Epidermal melanocyte (primary cell): ENCODE measurements around the gene PBOV1.

ENCODE experiments used
- DNase-seq: peaks from one replicate; pipeline ENCODE4 v3.0.0; 2011; ENCODE audit warnings: low spot score; ENCODE audit not compliant: insufficient read length

PBOV1 gene

DNA sequence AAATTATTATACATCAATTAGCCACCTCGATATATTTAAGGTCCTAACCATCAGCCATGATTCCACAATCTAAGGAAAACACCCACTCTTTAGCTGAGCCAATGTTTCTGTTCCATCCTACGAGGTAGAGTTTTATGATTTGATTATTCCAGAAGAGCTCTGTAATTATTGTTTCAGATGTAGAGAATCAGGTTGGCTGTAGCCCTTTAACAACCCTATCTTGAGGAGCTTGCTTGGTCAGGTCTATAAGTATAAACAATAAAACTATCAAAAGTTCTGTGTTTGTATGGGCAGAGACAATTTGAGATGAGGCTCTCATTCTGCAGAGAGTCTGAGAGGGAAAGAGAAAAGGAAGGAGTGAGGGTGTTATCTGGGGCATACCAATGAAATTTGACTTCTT is at the start of gene PBOV1:
TSS of gene PBOV1 (minus strand) at position 43 of the 400 bp plus-strand sequence. CDS start 96 bp downstream, outside the sequence.
- no peak for DNase-seq

DNA sequence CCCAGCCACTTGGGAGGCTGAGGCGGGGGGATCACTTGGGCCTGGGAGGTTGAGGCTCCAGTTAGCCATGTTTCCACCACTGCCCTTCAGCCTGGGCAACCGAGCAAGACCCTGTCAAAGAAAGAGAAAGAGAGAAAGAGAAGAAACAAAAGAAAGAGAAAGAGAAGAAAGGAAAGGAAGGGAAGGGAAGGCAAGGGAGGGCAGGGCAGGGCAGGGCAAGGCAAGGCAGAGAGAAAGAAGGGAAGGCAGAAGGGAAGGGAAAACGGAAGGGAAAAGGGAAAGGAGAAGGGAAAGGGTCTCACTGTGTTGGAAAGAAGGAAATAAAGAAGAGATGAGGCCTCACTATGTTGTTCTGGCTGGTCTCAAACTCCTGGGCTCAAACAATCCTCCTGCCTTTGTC is 47.8 kb upstream of the PBOV1 start:
- no peak for DNase-seq

DNA sequence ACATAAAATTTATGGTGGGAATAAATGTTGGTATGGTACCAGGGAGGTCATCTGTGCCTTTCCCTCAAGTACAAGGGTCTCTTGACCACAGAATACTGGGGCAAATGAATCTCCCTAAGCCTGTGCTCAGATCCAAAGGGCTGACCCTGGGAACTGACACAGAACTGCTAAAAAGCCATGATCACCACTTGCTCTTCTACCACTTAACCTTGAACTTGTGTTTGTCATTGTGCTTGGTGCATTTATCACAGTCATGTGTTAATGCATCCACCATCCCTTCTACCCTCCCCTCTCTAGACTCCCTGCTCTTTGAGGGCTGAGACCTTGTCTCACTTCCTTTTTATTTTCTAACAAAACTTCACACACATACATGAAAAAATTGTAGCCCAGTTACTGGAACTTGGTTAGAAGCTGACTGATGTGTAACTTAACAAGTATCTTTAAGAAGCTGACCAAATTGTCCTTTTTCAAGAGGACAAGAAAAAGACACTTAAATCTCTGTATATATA is 46.1 kb upstream of the PBOV1 start:
- DNase-seq: no peak

DNA sequence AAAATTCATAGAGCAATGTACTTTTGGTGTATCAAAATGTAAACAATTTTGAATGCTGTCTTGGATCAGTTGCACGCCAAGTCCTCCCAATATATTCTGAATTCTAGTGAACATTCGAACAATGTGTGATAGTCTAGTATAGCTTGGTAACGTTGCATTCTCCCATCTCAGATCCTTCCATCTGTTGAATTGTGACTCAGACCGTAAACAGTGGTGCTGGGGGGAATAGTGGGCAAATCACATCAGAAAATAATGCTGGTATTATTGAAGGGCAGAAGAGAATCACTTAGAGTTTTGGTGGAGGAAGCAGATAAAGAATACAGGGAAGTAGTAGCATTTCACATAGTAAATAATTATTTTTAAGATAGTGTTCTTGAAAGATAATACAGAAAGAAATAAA is 45.7 kb upstream of the PBOV1 start:
- DNase-seq: no peak

DNA sequence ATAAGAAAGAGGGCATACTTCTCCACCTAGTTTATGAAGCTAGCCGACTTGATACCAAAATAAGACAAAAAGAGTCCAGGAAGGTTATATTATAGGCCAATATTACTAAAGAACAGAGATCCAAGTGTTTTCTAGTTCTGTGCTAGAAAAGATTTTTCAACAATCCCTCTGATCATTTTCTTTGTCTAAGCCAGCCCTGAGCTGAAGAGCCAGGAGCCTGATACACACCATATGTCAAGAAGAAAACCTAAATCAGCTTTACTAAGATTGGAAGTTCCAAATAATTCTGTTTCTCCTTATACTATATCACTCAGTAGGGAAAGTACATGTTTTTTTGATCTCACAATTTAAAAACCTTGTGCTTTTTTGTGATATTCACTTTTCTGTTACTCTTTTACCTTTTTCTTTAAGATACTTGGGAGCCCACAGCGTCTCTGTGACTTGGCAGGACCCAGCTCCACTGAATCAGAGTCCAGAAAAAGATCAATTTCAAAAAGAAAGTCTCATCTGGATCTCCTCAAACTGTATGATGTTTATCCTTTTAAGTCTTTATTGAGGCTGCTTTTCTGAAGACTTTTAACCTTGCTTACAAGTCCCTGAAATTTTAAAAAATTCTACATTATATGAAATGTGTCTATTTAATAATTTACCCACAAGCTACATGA is 43.0 kb upstream of the PBOV1 start:
- DNase-seq: no peak

DNA sequence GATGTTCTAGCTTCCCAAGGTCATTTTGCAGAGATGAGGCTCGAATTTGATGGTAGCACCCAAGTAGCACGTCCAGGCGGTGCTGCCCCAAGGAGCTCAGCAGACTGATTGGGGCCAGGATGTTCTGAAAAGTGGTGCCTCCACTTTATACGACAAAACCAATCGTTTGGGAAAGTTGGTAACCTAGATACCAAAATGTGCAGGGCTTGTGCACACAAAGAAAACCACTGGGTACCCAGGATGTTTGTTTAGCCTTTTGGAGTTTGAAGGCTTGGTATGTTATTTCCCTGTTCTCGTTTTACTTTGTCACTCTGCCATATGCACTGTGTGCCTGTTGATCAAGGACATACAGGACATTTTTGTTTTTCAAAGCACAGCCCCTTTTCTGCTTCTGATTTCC is 40.7 kb upstream of the PBOV1 start:
- no peak for DNase-seq

DNA sequence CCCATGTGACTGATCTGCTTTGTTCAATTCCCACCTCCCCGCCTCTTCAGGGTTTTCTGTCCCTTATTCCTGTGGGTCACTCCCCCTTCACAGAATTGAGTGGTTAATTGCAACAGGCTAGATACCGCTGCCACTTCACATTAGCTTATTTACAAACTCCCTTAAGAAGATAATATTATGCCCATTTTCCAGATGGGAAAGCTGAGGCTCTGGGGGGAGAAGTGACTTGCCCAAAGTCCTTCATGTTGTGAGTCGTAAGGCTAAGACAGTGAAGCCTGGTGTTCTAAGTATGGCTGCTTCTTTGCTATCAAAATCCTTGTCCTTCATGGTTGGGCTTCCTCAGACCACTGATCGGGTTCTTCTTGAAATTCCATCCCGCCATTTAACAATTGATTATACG is 39.9 kb upstream of the PBOV1 start:
- no peak for DNase-seq

DNA sequence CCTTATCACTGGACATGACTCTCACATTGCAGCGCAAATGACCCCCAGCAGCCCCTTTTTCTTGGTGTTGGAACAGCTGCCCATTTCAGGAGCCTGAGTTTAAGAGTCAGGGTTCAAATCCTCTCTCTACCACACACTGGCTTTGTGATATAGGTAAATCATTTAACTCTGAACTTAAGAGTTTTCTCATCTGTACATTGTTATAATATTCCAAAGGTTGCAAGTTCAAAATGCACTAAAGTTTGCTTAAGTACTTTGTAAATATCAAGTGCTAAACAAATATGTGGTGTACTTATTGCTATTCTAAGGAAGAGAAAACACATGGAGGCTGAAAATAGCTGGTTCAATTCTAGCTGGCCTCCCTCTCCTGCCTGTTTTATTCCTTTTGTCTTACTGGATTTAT is 39.3 kb upstream of the PBOV1 start:
- DNase-seq: no peak

DNA sequence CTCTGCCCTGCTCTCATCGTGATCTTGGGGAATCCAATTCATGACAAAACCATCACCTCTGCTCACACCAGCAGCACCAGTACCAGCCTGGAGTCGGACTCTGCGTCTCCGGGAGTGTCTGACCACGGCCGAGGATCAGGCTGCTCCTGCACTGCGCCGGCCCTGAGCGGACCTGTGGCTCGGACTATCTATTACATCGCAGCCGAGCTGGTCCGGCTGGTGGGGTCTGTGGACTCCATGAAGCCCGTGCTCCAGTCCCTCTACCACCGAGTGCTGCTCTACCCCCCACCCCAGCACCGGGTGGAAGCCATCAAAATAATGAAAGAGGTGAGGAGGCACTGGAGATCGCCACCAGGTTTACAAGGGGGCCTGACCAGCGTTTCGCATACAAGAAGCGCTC is 37.2 kb upstream of the PBOV1 start:
- no peak for DNase-seq

DNA sequence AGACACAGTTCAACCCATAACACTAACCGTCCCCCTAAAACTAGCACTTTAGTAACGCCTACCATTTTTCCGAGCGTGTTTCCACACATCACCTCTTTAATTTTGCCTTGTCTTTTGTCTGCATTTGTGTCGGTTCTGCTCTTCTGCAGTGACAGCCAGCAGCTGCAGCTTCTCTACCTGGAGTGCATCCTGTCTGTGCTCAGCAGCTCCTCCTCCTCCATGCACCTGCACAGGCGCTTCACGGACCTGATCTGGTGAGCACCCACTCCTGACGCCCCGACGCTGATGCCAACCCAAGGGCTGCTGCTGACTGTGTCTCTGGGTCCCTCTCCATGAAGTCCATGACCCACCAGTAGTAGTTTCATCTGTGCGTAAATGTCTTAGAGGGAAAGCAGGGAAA is 35.4 kb upstream of the PBOV1 start:
- DNase-seq: no peak

DNA sequence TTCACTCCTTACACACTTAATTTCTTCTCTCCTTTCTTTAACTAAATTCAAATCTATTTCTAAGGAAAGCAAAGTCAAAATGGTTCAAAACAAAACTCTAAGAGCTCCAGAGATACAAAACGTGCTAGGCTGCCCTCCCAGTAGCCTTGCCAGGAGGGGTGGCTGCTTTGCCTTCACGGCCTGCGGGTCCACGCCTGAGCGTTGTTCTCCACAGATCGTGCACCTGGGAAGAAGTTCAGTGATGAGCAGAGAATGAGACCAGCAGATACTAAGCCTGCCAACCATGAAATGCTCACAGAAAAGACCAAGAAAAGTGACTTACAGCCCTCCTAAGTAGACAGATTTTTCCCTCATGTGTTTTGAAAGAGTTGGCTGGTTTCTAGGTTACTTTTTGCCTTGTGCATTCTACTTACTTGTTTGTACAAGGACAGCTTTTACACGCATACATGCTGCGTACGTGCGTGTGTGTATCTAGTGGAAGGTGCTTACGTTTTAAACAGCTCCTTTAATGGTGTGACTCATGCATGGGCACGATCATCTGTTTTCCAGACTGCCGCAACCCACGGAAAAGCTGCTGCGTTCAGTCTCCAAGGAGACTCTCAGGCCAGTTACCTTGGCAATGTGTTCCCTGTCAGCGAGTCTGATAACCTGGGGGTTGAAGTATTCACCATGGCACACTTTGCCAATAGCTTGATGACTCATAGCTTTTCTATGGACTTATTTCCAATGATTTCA is 32.4 kb upstream of the PBOV1 start:
- no peak for DNase-seq

DNA sequence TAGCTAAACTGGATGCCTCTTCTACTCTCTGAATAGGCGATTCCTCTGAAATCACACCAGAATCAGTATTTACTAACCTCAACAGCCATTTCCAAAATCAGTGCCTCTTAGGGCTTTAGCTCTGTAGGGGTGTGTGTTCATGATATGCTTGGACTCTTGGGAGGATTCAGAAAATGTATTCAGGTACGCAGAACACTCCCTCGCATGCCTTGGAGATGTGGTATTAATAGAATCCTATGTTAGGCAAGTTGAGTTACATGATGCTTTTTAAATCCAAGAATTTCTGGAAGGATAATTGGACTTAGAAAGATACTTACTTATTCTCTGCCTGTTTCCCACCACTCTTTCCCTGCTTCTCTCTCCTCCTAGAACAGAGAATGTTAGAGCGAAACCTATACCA is 31.8 kb upstream of the PBOV1 start:
- no peak for DNase-seq

DNA sequence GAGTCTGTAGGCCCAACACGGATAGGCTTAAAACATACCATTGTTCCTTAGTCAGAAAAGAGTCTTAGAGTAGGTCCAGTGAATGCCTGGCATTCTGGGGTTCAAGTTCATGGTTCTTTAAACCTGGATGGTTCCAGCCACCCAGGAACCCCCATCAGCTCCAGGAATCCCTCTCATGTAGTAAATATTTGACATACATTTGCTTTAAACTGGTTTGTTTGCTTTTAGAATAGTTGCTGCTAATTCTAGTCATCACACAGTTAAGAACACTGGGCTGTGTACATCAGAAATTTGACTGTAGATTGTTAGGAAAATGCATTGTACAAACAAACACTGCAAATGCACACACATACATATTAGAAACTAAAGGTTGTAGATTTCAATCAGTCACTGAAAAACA is 30.6 kb upstream of the PBOV1 start:
- DNase-seq: no peak

DNA sequence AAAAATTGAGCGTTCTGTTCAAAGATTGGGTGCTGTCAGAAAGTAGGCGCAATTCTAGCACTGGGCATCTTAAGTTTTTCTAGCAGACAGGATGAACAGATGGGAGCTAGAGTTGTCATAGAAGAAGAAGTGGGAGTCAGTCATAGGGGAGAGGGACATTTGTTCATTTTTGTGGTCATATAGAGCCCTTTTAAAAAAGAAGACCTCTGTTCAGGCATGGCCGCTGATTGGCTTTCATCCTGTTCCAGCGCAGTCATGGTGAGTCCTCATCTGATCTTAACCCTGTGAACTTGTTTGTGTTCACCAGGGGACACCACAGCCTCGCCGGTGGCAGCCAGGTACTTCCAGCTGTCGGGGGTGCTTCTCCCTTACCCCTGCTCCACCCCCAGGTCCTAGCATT is 29.7 kb upstream of the PBOV1 start:
- DNase-seq: no peak

DNA sequence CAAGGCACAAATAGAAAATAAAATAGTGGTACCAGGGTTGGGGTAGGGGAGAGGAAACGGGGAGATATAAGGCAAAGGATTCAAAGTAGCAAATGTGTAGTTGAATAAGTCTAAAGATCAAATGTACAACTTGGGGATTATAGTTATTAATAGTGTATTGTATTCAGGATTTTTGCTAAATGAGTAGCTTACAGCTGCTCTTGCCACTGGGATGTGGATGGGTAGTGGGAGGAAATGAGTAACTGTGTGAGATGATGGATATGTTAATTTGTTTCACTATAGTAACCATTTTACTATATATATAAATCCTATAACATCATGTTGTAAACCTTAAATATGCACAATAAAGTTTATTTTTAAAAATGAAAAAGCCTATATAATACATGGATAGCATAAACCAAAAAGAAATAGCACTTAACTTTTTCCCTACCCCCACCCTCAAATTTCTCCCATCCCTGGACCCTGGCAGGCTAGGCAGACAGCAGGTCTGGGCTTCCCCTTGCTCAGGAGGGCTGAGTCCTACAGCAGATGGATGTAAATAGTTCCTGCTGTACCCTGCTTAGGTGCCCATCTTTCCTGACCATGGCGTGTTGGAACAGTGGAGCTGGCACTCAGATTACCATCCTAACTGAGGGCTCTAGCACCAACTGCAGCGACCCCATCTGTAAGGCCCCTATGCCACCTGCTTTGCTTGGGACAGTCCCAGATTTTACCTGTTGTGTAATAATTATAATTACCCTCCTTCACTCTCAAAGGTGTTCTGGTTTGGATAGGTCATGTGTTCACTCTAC is 28.6 kb upstream of the PBOV1 start:
- DNase-seq: no peak

DNA sequence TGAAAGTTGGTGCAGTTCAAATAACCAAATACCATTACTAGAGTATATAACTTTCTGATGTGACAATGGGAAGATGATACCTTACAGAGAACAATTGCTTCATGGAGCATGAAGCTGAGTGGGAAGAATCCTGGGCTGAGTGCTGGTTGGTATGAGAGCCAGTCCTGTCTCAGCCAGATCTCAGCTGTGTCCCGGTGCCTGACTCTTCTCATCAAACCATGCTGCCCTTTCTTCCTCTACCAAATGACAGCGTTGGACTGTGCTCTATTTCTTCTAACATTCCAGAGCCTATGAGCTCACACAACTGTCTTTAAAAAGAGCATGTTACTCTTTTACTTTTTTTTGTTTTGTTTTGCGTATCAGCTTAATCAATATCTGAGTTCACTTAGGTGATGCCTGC is 27.5 kb upstream of the PBOV1 start:
- DNase-seq: no peak

DNA sequence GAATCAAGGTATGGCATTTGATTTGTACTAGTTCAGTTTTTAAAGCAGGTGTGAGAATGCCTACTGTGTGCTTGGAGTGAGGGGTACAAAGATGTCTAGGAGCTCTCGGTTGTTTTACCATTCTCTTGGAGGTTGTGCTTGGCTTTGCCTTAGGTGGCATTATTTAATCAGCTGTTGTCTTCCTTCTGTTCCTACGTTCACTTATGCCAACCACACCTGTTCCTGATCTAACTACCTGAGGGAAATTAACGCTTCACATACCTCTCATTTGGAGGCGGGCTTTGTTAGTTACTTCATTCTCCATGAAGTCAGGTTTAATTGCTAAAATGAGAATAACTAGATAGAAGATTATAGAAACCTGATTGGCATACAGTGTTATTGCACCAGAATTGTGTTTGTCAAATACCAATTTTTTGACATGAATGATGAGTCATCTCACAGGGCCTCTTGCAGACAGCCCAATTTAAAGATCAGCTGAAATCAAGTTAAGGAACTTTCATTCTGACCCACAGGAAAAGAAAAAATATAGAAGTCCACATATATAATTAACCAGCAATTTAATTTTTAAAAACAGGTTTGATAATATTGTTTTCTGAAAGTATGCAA is 24.8 kb upstream of the PBOV1 start:
- no peak for DNase-seq

DNA sequence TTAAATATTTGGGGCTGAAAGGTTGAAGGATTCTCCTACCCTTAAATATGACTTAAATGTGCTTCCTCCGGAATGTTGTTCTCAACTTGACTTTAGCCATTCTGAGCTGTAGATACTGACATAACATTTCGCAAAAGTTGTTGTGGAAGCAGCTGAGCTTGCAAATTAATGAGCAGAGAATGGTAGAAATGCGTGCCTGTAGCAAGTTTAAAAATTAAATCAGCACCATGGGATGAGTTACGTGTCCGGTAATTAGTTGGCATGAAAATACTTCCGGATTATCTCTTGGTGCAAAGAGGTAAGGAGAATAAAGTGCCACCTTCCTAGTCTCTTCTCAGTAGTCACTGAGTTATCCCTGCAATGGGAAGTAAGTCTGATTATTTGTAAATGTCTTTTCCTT is 23.6 kb upstream of the PBOV1 start:
- no peak for DNase-seq

DNA sequence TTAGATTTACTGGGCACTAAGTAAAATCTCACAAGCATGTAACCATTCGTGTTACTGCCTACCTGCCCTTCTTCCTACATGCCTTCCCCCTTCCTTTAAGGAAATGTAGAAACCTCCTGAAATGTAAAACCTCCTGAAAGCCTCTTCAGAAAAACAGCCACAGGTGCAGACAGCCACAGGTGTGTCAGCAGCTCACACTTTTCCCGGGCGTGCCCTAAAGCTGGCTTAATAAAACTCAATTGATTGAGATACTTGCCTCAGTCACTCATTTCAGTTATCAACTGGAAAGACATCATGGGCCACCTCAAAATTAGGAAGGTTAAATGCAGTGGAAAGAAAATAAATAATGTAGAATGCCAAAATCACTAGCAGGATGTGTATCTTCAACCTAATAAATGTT is 23.1 kb upstream of the PBOV1 start:
- no peak for DNase-seq

DNA sequence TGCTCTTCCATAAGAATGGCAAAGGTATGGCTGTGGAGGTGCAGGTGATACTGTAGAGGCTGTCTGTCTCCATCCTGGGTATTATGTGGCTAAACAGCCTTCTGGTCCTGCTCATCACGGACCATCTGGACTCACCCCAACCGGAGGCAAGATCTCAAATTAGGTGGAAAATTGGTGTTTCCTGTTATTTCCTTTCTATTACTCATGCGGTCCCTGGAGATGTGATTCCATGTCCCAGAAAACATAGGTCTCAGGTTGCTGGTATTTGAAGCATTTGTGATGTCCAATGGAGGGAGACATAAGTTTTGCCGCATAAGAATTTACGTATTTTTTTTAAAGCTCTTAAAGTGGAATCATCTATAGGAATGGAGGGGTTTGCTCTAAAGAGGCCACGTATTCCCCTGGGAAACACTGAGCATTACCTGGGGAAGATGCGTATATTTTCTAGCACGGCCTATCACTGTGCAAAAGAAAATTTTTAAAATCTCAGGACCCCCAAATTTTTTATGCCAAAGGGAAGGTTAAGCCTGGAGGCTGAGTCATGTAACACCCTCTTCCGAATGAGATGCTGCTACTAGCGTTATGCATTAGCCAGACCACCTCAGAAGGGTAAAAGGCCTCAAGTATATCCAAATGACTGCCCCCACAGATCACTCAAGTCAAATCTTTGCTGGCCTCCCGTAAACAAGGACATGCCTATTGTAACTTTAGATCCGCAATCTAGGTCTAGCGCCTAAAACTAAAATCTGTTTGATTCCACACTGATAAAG is 22.4 kb upstream of the PBOV1 start:
- no peak for DNase-seq

DNA sequence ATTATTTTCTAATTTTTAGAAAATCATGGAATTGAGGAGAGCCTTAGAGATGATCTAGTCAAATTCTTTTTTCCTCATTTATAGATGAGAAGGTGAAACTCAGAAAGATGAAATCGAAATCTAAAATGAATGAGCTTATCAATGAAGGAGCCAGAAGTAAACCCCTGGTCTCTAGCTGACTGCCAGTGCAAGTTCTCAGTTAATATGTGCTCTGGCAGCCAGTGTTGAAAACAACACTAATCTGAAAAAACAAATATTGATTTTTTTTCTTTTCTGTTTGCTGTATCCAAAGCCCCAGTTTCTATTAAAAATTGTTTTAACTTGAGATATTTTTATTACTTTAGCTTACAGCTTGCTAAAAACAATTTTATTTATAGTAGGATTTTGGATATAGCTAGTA is 21.5 kb upstream of the PBOV1 start:
- no peak for DNase-seq
